GM12872 (cell line): ENCODE data around the gene PREB.

Experiments
- TF ChIP-seq, protein P1 (sequence below): IDR thresholded peaks from 3 replicates; pipeline ENCODE4 v1.5.1; 2011; ENCODE audit warnings: low read depth, mild to moderate bottlenecking, low read length, moderate library complexity; ENCODE audit not compliant: insufficient read depth

Gene PREB

DNA sequence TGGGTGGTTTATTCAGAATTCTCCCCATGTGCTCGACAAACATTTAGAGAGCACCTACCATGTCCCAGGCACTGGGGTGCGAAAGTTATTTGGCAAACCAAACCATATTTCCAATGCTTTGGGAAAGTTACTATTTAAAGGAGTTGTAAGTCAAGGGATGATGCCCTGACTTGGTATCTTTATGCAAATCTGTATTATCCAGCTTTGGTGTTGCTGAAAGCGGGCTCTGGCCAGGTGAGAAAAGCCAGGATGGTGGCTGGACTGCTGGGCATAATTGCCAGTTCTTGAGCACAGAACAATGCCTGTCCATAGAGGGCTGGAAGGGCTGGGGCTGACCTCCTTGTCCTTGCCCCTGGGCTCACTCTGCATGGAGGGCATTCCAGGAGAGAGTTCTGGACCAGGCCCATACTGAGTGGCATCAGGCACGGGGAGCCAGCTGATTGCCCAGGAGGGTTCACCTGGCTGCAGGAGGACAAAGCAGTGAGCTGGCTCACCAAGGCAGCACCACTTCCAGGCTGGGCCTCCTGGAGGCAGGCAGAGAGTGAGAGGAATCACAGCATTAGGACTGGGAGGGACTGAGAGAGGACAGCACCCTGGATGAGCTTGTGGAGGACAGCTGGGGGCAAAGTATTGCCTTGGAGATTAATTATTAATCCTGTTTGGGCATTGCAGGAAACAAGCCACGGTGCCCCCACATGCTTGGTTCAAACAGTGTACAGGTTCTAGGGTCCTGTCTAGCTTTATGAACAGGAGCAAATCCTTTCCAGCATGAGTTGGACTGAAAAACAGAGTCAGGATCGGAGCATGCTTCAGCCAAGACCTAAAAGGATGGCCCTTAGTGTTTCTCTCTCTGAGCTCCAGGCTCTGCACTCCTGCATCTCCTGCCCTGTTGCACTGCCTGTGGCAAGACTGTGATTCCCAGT lies 40.7 kb downstream of the PREB start:
- TF ChIP-seq, protein P1, sequence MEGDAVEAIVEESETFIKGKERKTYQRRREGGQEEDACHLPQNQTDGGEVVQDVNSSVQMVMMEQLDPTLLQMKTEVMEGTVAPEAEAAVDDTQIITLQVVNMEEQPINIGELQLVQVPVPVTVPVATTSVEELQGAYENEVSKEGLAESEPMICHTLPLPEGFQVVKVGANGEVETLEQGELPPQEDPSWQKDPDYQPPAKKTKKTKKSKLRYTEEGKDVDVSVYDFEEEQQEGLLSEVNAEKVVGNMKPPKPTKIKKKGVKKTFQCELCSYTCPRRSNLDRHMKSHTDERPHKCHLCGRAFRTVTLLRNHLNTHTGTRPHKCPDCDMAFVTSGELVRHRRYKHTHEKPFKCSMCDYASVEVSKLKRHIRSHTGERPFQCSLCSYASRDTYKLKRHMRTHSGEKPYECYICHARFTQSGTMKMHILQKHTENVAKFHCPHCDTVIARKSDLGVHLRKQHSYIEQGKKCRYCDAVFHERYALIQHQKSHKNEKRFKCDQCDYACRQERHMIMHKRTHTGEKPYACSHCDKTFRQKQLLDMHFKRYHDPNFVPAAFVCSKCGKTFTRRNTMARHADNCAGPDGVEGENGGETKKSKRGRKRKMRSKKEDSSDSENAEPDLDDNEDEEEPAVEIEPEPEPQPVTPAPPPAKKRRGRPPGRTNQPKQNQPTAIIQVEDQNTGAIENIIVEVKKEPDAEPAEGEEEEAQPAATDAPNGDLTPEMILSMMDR, result no peak

DNA sequence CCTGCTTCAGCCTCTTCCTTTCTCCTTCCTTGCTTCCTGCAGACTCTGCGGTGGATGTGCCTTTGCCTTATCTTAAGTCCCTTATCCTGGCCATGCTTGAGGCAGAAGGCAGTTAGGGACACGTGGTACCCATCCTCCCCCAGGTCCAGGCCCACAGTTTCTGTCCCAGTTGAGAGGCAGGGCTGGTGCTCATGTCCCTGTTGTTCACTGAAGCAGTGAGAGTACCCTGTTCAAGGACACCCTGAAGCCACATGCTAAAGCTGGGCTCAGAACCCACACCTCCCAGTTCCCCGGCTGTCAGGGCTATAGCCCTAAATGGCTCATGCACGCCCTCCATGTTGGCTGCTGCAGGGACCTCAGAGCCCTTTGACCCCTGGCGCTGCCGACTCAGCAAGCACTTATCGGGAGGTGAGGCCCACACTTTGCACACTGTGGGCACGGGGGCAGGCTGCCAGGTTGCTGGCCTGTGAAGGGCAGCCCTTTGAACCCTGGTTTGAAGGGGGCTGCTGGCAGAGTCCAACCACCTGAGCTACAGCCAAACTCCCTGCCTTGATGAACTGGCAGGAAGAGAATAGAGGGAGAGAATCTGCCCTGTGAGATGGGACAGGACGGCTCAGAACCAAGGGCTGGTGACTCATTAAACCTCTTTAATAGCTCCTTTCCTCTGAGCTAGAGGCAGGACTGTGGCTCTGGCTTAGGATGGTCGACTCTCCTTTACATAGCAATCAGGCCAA lies 41.6 kb downstream of the PREB start:
- TF ChIP-seq, protein P1, result no peak

DNA sequence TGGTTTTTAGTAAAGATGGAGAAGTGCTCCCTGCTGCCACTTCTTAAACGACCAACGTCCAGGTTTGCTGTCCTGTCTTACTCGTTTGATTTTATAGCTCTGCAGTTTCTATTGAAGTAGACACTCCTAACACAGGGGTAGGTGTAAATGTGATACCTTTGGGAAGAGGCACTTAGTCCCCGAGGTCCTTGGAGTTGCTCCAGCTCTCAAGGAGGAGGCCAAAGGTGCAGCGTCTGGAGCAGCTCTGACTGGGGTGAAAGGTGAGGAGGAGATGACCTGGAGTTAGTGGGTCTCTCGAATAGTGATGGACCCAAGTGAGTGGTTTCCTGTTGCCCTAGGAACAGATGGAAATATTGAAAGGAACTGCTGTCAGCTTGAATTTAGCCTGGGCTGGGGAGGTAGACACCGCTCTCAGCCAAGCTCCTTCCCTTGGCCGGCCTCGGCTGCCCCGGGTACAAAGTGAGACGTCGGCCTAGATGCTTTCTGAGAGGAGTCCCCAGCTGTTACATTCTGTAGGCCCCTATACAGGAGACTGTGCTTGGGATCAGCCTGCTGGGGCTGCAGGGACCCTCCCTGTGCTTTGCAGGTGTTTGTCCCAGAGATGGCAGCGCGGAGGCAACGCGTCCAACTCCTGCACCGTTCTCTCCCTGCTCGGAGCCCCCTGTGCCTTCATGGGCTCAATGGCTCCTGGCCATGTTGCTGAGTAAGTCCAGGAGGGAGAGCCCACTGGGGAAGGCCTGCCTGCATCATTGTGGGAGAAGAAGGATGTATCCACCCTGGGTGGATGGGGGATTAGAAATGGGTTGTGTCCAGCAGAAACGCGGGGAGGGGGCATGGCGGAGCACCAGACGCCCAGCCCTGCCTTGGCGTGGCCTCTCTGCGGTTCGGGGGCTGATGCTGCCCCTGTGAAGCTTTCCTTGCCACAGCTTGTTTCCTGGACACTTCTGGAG lies 42.4 kb downstream of the PREB start:
- TF ChIP-seq, protein P1, result no peak

DNA sequence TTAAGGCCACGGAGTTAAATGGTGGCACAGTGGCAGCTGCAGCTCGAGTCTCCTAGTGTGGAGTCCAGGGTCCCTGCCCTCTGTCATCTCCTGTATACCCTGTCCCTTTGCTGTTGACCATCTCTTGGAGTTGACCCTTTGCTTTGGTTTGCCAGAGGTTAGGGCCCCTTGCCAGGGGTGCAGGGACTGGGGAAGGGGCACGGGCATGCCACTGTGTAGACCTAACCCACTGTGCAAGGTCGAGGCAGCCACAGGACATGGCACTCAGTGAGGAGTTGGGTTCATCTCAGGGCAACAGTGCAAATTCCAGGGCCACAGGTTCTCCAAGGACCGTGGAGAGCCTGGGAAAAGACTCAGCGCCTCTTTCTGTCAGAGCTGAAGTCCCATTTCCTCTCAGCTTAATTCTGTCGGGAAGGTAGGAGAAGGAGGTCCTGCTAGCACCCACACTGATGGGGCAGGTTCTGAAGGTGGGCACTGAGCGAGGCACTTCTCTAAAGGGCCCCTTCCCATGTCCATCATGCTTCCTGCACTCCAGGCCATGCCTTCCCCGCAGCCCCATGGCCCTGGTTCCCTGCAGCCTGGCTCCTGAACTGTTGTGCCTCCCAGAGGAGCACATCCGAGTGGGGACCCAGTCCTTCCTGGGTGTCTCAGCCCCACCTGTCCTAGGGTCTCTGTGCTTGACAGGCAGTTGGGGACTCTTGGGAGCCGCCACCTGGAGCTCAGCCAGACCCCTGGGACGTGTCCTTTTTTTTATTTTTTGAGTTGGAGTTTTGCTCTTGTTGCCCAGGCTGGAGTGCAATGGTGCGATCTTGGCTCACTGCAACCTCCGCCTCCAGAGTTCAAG lies 45.1 kb downstream of the PREB start:
- TF ChIP-seq, protein P1, result no peak

DNA sequence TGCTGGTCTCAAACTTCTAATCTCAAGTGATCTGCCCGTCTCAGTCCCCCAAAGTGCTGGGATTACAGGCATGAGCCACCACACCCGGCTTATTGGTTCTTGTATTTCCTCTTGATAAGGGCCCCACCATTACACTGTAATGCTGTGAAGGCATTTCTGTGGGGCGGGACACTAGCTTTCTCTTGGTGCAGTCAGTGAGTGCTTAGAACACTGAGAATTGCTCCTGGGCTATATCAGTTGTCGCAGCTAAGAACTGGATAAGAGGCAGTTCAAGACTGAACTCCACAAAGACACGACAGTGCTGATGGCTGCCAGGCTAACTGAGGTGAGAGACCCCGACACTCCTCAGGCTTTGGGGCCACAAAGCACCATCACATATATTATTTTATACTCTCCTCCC lies 45.8 kb downstream of the PREB start:
- TF ChIP-seq, protein P1, result no peak

DNA sequence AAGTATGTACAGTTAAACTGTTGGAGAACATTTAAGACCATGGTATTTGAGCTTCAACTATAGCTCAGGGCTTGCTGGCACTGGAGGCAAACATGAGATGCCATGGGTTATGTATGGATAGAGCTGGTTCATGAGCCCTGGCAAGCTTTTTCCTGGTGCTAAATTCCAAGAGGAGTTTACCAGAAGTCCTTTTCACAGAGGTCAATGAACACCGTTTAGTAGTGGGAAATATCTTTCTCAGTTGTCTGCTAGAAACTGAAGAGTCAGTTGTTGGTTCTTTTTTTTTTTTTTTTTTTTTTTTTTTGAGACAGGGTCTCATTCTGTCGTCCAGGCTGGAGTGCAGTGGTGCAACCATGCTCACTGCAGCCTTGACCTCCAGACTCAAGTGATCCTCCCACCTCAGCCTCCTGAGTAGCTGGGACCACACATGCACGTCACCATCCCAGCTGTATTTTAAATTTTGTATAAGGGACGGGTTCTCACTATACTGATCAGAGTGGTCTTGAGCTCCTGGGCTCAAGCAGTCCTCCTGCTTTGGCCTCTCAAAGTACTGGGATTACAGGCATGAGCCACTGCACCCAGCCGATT lies 46.5 kb downstream of the PREB start:
- TF ChIP-seq, protein P1, result no peak
